Measurements from ENCODE around the gene BCL2A1.
"Not testable (repeated sequence)": the region's sequence is repeated elsewhere in the genome, so short reads cannot be mapped to it uniquely, and the experiment has no call there.

The BCL2A1 gene

DNA sequence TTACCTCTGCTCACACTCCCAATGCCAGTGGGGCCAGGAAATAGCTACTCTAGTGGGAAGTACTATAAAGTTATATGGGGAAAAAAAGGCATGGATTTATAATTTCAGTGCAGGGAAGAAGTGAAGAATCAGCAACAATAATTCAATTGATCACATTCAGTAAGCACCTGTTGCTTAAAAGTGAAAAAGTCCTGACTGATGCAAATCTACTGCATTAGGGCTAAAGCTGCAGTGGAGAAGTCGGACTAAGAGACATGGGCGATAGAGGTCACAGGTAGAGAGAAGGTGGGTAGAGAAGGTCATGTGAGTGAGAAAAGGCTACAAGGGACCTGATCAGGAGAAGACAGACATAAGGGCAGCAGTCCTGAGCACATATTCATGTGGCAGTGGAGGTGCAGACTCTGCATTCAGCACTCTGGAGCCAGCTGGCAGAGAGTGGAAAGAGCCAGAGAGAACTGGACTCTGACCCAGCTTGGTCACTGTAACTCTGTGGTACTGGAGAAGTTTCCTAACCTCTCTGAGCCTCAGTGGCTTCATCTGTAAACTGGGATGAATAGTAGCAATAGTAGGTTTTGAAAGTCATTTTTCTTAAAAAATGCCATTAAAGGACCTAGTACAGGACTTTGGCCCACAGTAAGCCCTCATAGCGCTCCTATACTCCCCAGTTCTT lies 17.6 kb upstream of the BCL2A1 start:
- DNase-seq = no peak

DNA sequence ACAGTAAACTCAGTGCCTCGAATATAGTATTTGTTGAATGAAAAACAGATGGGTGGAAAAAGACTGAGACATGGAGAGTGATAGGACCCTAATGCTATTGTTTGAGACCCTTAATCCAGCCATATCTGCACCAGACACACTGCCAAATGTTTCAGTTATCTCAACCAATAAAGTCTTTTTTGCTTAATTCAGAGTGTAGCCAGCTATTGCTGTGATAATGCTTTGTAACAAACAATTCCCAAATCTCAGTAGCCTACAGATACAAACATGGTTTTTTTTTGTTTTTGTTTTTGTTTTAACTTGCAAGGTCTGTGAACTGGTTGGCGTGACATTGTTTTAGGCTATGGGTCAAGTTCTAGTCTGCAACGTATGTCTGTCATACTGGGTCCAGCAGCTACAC lies 17.0 kb upstream of the BCL2A1 start:
- no peak for DNase-seq

GRCh38 chr15:79987569-79987955 lies 16.6 kb upstream of the BCL2A1 start:
- no peak for DNase-seq

GRCh38 chr15:79981831-79982455 lies 10.9 kb upstream of the BCL2A1 start:
- no peak for DNase-seq

DNA sequence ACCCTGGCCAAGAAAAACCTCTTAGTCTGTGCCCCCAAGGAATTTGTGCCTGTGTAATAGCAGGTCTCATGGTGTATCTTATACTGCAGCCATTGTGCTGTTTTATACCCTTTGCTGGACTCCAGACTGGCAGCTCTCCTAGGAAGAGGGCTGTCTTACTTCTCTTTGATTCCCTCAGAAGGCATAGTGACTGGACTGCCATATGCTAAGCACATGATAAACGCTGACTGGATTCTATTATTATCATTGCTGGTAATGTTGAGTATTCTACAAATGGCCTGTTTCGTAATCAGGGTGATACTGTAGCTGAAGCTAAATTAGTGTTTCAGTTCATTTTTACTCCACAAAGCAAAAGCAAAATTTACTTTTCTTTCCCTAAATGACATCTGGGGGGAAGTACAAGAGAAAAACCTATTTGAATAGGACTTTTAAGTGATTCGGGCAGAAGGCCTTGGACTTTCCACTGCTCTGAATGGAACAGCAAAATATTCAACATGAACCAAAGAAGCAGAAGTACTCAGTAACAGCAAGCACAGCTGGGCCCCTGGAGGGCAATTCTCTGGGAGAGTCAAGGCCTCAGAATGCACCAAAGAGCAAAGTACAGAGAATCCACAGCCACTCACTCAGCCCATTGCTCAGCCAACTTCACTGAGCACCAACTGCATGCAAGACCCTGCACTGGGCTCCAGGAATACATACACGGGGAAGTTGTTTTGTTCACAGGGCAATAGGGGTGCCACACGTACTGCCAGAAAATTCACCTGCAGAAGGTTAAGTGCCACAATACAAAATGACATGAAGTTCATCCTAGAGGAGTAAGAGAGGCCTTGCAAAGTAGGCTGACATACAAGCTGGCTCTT lies 7.9 kb upstream of the BCL2A1 start:
- no peak for DNase-seq

DNA sequence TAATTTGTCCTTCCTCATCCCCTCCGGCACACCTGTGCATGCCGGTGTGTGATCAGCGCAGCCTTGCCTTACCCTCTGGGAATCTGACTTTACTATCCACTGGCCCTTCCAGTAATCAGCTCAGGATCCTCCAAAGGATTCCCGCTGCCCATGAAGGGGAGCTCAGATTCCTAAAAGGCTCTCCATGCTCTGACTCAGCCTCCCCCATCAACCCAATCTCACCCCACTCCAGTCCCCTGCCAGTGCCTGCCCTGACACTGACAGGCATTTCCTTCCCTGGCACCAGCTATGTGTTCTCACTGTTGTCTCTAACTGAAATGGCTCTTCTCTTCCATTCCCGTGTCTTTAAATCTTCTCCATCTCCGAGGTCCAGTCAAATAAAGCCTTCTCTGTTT lies 7.3 kb upstream of the BCL2A1 start:
- DNase-seq = no peak

DNA sequence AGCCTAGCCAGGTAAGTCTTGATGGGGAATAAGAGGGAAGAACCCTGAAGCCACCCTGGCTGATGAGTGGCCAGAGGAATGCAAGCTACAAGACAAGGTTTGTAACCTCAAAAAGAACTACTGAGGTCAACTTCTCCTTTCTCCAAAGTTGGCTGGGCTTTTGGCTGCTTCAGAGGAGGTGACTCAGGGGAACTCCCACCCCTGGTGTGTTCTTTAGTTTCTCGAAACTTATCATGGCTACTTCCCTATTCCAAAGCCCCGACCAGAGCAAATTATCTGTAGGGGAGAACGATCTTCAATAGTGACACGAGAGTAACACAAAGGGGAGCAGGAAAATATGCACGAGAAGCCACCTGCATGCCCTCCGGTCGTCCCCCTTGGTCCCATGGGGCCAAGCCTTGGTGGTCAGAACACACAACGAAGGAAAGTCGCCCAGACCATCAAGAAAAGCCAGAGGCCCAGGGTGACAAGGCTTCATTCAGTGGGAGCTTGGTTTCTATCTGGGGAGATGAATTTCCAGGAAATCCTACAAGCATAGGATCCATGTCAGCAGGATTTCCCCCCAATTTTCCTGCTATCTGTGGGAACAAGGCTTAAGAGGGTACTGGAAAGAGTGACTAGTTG lies 6.5 kb upstream of the BCL2A1 start:
- DNase-seq = no peak

DNA sequence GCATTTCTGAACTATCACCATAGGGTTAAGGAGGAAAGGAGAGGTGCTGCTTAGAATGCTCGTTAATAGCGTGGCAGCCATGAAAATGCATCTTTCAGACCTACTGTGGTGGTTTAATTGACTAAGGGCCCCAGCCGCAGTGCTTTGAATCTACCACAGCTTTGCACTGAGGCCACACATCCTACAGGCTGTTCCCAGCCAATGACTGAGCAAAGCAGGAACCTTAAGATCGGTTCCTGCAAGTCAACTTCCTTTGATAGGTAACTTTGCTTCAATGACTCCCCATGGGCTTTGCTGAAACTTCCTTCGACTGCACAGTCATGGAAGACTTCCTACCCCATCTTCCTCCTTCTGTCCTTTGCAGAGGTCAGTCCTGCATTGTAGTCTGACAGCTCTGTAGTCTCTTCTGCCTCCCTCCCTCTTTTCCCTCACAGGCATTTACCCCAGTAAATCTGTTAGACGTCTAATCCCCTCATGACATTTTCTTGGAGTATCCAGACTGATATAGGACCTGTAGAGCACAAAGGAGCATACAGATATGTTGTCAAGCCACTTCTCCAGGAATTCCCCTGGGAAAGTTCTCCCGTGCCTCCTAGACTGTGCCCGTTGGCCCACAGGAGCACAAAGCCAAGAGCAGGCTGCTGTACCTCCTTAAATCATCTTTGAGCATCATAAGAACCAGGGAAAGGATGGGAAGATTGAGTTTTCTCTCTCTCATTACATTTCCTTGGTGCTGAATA lies 2.6 kb upstream of the BCL2A1 start:
- DNase-seq = no peak

- DNase-seq = no peak
Observed at GRCh38 chr15:79972863-79973262, 1.9 kb upstream of the BCL2A1 start.

- no peak for DNase-seq
Observed at GRCh38 chr15:79970181-79970580, 815 bp downstream of the BCL2A1 start.

- DNase-seq = no peak
Observed at GRCh38 chr15:79969146-79969545, 1.9 kb downstream of the BCL2A1 start.

GRCh38 chr15:79967298-79968182 lies 3.5 kb downstream of the BCL2A1 start:
- DNase-seq = peak; percentile 25

DNA sequence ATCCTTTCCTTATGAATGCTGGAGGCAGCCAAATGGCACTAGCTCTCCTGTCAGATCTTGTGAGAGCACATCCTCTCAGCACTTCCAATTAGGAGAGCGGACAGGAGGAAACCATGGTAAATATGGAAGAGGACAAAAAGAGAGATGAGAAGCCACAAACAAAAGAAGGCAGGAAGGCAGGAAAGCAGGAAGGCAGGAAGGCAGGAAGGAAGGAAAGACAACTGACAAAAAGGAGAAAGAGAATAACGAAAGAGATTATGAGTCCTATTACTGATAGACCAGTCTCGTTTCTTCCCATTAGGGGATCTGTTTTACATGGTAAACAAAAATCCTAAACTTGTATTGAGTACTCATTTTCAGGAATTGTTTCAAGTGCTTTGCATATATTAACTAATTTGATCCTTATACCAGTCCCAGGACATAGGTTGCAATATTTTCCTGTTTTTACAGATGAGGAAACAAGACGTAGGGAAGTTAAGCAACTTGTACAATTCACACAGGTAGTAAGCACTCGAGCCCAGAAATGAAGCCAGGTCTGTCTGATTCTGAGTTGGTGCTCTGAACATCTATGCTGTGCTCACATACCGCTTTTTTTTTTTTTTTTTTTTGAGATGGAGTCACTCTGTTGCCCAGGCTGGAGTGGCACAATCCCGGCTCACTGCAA lies 4.2 kb downstream of the BCL2A1 start:
- no peak for DNase-seq

DNA sequence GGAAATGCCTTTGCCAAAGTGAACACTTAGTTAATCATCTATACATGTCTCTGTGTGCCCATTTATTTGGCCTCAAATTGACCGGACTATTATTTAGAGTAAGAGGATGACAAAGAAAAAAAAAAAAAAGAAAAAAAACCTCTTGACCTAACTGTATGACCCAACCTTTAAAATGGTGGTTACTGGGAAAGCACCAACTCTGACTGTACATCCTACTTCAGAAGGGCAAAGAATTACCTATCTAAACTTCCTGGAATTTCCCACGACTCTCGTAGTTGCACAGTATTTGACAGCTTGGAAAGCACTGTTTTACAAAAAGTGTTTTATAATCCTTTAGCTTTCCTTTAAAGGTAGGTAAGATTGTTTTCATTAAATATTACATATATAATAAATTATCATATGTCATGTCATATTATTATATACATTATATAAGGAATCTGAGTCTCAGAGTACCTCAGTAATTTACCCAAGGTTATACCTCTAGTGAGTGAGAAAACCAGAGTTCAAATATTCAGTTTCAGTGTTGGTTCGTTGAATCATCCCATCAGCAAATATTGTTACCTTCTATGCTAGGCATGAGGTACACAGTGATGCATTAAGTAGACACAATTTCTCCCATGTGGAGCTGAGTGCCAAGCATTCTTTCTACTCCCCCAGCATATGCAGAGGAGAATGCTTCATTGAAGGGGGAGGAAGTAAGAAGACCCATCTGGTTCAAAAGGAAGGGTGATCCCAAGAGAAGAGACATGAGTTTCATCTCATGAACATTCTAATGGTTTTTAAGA lies 5.0 kb downstream of the BCL2A1 start:
- no peak for DNase-seq

- no peak for DNase-seq
Observed at GRCh38 chr15:79964232-79964805, 6.7 kb downstream of the BCL2A1 start.

GRCh38 chr15:79962921-79963320 lies 8.1 kb downstream of the BCL2A1 start:
- not testable (repeated sequence) for DNase-seq

DNA sequence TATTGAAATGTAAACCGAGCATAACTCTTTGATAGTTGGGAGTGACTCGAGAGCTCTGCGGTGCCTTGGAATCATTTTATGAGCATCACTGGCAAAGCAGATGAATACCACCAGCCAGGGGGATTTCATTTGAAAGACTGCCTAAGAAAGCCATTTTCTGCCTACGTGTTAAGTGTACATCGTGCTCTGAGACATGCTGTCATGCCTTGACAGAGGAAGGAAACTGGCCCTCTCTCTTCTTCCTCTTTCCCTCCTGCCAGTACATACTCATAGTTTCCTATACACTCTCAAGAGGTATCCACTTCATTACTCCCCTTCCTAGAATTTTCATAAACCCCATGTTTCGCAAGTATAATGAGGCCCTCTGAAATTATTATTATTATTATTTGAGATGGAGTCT lies 8.8 kb downstream of the BCL2A1 start:
- no peak for DNase-seq

GRCh38 chr15:79960502-79961212 lies 10.3 kb downstream of the BCL2A1 start:
- DNase-seq = no peak

DNA sequence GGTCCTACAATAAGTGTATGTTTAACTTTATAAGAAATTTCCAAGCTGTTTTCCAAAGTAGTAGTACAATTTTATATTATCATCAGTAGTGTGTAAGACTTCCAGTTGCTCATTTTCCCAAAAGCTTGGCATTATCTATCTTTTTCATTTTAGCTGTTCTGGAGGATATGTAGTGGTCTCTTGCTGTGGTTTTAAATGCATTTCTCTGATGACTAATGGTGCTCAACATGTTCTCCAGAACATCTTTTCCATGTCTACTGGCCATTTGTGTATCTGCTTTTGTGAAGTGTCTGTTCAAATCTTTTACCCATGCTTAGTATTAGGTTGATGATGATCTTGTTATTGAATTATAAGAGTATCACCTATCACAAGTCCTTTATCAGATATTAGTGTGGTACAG lies 13.3 kb downstream of the BCL2A1 start:
- DNase-seq = no peak
